T-helper 2 cell treated with Interferon-gamma antibody and Interleukin-4, amounts not matched to agents 5 μg/mL and 100 μg/mL, for 36 hours (primary cell): ENCODE results near the gene TADA2B.
A peak's percentile ranks its signal among the peaks of the same experiment; 100 is the strongest.

Experiments used
- DNase-seq: peaks from one replicate; pipeline ENCODE4 v3.0.0; 2021; ENCODE audit warnings: low spot score
- H3K27ac Mint-ChIP-seq: one replicate; pipeline ENCODE4 v1.8.0; 2021; ENCODE audit warnings: mild to moderate bottlenecking, mixed read lengths
- H3K27me3 Mint-ChIP-seq: one replicate; pipeline ENCODE4 v1.8.0; 2021; ENCODE audit warnings: low read depth, mixed read lengths
- H3K36me3 Mint-ChIP-seq: one replicate; pipeline ENCODE4 v1.8.0; 2021; ENCODE audit warnings: low read depth, mixed read lengths
- H3K4me1 Mint-ChIP-seq: one replicate; pipeline ENCODE4 v1.8.0; 2021; ENCODE audit warnings: low read depth, mixed read lengths
- H3K4me3 Mint-ChIP-seq: one replicate; pipeline ENCODE4 v1.8.0; 2022; ENCODE audit warnings: mild to moderate bottlenecking, moderate library complexity, mixed read lengths
- H3K9me3 Mint-ChIP-seq: one replicate; pipeline ENCODE4 v1.8.0; 2021; ENCODE audit warnings: mixed read lengths

TADA2B gene

GRCh38 chr4:7023486-7023885 lies 19.7 kb upstream of the TADA2B start:
- Mint-ChIP-seq H3K9me3 (no peaks in the 10 kb centered on the region), H3K4me3 (no peak overlapping the region), H3K4me1 (no peaks in the 10 kb centered on the region), H3K27me3 (no peaks in the 10 kb centered on the region), H3K36me3 (peaks cover 25% of the 10 kb centered on the region), H3K27ac (no peak overlapping the region)
- DNase-seq: no peak

GRCh38 chr4:7023901-7024300 lies 19.3 kb upstream of the TADA2B start:
- Mint-ChIP-seq H3K27me3 (no peaks in the 10 kb centered on the region), H3K4me1 (peaks cover 3% of the 10 kb centered on the region), H3K36me3 (peaks cover 25% of the 10 kb centered on the region), H3K27ac (no peak overlapping the region), H3K4me3 (no peak overlapping the region), H3K9me3 (no peaks in the 10 kb centered on the region)
- DNase-seq: no peak

DNA sequence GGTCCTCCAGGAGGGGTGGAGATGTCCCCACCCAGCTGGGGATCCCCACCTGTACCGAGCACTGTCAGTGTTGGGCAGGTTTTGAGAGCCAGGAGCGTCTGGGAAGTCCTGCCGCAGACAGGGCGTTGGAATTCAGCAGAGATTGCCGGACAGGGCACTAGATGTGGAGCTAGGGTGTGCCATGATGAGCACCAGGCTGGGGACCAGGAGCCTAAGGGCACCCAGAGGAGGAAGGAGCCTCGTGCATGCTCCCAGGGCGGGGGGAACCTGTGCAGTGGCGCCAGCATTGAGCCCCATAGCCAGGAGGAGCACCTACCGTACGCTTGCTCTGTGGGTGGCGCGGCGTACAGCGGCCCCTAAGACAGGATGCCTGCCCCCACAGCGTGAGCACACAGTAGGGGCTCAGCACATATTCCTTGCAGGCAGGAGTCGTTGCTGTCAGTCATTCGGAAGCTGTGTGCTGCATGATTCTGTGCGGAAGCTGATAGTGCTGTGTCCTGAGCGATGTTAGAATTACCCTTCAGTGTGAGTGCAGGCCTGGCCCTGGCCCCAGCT lies 18.8 kb upstream of the TADA2B start:
- DNase-seq: no peak
- no peak overlapping the region for H3K27ac Mint-ChIP-seq
- no peaks in the 10 kb centered on the region for H3K27me3 Mint-ChIP-seq
- H3K4me1 Mint-ChIP-seq: peaks cover 3% of the 10 kb centered on the region
- peaks cover 29% of the 10 kb centered on the region for H3K36me3 Mint-ChIP-seq
- H3K4me3 Mint-ChIP-seq: no peak overlapping the region
- H3K9me3 Mint-ChIP-seq: no peaks in the 10 kb centered on the region

- H3K27me3 Mint-ChIP-seq: no peaks in the 10 kb centered on the region
- peaks cover 28% of the 10 kb centered on the region for H3K36me3 Mint-ChIP-seq
- DNase-seq: no peak
- no peak overlapping the region for H3K4me3 Mint-ChIP-seq
- no peaks in the 10 kb centered on the region for H3K9me3 Mint-ChIP-seq
- H3K4me1 Mint-ChIP-seq: peaks cover 3% of the 10 kb centered on the region
- H3K27ac Mint-ChIP-seq: peak overlapping the region; percentile 35
Observed at GRCh38 chr4:7025040-7025602, 18.1 kb upstream of the TADA2B start.

GRCh38 chr4:7026107-7026506 lies 17.1 kb upstream of the TADA2B start:
- no peak overlapping the region for H3K4me3 Mint-ChIP-seq
- no peaks in the 10 kb centered on the region for H3K27me3 Mint-ChIP-seq
- H3K27ac Mint-ChIP-seq: no peak overlapping the region
- no peaks in the 10 kb centered on the region for H3K9me3 Mint-ChIP-seq
- peaks cover 3% of the 10 kb centered on the region for H3K4me1 Mint-ChIP-seq
- no peak for DNase-seq
- H3K36me3 Mint-ChIP-seq: peaks cover 32% of the 10 kb centered on the region

GRCh38 chr4:7027284-7027683 lies 15.9 kb upstream of the TADA2B start:
- peaks cover 3% of the 10 kb centered on the region for H3K4me1 Mint-ChIP-seq
- no peak for DNase-seq
- no peaks in the 10 kb centered on the region for H3K9me3 Mint-ChIP-seq
- H3K4me3 Mint-ChIP-seq: no peak overlapping the region
- H3K27me3 Mint-ChIP-seq: no peaks in the 10 kb centered on the region
- peak overlapping the region; percentile 3 for H3K27ac Mint-ChIP-seq
- H3K36me3 Mint-ChIP-seq: peaks cover 35% of the 10 kb centered on the region

- H3K27ac Mint-ChIP-seq: no peak overlapping the region
- H3K36me3 Mint-ChIP-seq: peaks cover 35% of the 10 kb centered on the region
- no peaks in the 10 kb centered on the region for H3K9me3 Mint-ChIP-seq
- no peak for DNase-seq
- peaks cover 3% of the 10 kb centered on the region for H3K4me1 Mint-ChIP-seq
- H3K4me3 Mint-ChIP-seq: no peak overlapping the region
- H3K27me3 Mint-ChIP-seq: no peaks in the 10 kb centered on the region
Observed at GRCh38 chr4:7027913-7028312, 15.3 kb upstream of the TADA2B start.

DNA sequence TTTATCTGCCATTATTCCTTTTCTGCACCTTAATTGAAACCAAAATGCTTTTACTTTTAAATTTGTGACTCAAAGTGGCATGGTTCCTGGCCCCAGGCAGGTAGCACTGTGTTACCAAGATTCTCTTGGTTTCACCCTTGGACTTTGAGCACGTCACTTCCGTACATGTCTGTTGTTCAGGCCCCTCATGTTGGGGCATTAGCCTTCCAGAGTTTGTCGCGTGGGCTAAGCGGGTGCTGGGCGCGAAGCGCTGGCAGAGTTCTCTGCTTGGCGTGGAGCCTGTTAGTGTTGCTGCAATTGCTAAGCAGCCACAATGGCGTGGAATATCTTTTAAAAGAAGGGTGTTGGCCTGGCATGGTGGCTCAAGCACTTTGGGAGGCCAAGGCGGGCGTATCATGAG lies 14.0 kb upstream of the TADA2B start:
- H3K4me1 Mint-ChIP-seq: peaks cover 3% of the 10 kb centered on the region
- H3K36me3 Mint-ChIP-seq: peaks cover 34% of the 10 kb centered on the region
- no peak overlapping the region for H3K4me3 Mint-ChIP-seq
- no peak overlapping the region for H3K27ac Mint-ChIP-seq
- H3K9me3 Mint-ChIP-seq: no peaks in the 10 kb centered on the region
- DNase-seq: no peak
- H3K27me3 Mint-ChIP-seq: no peaks in the 10 kb centered on the region

DNA sequence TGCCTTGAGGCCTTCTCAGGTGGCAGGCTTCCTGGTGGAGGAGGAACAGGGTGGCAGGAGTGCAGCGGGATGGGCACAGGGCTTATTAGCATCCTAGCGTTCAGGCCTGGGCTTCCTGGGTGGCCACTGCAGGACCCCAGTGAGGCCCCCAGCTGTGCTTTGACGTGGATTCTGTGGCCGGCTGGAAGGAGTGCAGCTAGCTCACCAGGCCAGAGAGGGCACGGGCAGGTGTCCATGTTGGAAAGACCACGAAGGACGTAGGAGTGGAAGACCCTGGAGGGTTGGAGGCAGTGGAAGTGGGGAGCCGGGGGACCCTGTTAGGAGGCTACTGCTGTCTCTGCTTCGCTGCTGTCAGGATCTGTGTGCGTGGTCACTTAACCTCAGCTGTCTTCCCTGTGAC lies 13.3 kb upstream of the TADA2B start:
- no peak for DNase-seq
- Mint-ChIP-seq H3K4me3 (no peak overlapping the region), H3K9me3 (no peaks in the 10 kb centered on the region), H3K27me3 (no peaks in the 10 kb centered on the region), H3K36me3 (peaks cover 34% of the 10 kb centered on the region), H3K4me1 (peaks cover 3% of the 10 kb centered on the region), H3K27ac (peak overlapping the region; percentile 41)

DNA sequence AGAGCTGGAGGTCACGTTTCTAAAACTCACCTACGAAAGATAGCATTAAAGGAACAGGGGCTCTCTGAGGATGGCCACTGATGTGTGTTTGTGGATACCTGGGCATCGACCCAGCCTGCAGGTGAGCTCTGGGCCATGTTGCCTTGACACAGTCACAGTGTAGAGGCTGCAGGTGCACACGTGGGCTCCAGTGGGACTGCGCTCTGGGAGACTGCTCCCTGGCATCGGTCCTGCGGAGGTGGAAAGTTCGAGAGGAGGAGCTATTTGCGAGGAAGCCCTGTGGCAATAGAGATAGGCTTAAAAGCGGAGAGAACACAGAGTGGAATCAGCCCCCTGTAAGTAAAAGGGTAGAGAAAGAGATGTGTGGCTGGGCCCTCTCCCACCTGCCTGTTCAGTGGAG lies 12.3 kb upstream of the TADA2B start:
- no peaks in the 10 kb centered on the region for H3K27me3 Mint-ChIP-seq
- H3K4me3 Mint-ChIP-seq: no peak overlapping the region
- H3K9me3 Mint-ChIP-seq: no peaks in the 10 kb centered on the region
- no peak for DNase-seq
- H3K4me1 Mint-ChIP-seq: peaks cover 3% of the 10 kb centered on the region
- peaks cover 34% of the 10 kb centered on the region for H3K36me3 Mint-ChIP-seq
- H3K27ac Mint-ChIP-seq: no peak overlapping the region

DNA sequence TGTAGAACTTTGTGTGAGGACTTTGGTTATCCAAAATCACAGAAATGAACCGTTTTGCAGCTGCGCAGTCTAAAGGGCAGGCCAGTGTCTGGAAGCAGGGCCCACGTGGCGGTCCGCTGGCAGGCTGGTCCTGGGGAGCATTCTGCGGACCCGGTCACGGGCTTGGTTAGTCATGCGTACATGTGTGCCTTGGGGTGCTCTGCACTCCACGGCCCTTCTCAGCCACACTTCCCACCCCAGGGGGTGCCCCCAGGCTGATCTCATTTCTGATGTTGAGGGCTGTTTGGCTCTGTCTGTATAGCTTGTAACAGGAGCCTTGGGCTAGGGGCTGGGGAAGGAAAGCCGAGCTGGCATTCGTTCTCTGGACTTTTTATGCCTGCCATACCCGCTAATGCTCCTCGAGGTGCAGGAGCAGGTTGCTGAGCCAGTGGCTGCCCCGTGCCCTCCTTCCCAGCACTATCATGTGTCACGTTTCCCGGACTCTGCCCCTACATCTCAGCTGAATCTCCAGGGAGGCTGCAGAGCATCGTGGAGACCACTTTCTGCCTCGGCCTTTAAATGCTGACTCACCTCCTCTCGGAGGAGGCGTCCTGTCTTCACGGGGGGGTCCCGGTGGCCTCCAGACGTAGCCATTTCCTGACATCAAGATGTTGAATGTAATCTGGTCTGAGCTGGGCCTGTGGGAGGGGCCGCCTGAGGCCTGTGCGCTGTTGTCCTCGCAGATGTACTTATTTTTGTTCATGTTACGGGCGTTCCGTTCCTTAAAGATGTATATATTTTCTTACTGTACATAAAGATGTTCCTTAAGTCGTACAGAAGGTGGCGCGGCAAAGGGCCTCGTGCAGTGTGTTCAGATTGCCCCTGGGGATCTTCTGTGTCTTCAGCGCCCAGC lies 11.4 kb upstream of the TADA2B start:
- H3K27me3 Mint-ChIP-seq: peaks cover 2% of the 10 kb centered on the region
- peaks cover 27% of the 10 kb centered on the region for H3K36me3 Mint-ChIP-seq
- no peak overlapping the region for H3K27ac Mint-ChIP-seq
- no peak for DNase-seq
- no peak overlapping the region for H3K4me3 Mint-ChIP-seq
- no peaks in the 10 kb centered on the region for H3K9me3 Mint-ChIP-seq
- H3K4me1 Mint-ChIP-seq: peaks cover 3% of the 10 kb centered on the region

GRCh38 chr4:7032596-7032995 lies 10.6 kb upstream of the TADA2B start:
- Mint-ChIP-seq H3K27ac (no peak overlapping the region), H3K9me3 (no peaks in the 10 kb centered on the region), H3K27me3 (peaks cover 4% of the 10 kb centered on the region), H3K36me3 (peaks cover 22% of the 10 kb centered on the region), H3K4me3 (no peak overlapping the region), H3K4me1 (peaks cover 3% of the 10 kb centered on the region)
- no peak for DNase-seq

GRCh38 chr4:7034262-7035081 lies 8.7 kb upstream of the TADA2B start:
- Mint-ChIP-seq H3K4me3 (no peak overlapping the region), H3K36me3 (peaks cover 14% of the 10 kb centered on the region), H3K27me3 (peaks cover 4% of the 10 kb centered on the region), H3K27ac (no peak overlapping the region), H3K4me1 (no peaks in the 10 kb centered on the region), H3K9me3 (no peaks in the 10 kb centered on the region)
- no peak for DNase-seq

GRCh38 chr4:7037425-7037824 lies 5.7 kb upstream of the TADA2B start:
- Mint-ChIP-seq H3K4me1 (peaks cover 7% of the 10 kb centered on the region), H3K4me3 (no peak overlapping the region), H3K9me3 (no peaks in the 10 kb centered on the region), H3K36me3 (no peaks in the 10 kb centered on the region), H3K27me3 (peaks cover 11% of the 10 kb centered on the region), H3K27ac (no peak overlapping the region)
- DNase-seq: no peak
